AG20443 (cell line): ENCODE measurements around the gene ARR3.
"Not testable (repeated sequence)": the region's sequence is repeated elsewhere in the genome, so short reads cannot be mapped to it uniquely, and the experiment has no call there.

ENCODE experiments used
- DNase-seq: peaks from one replicate; pipeline ENCODE4 v3.0.0; 2012; ENCODE audit warnings: low spot score, mixed read lengths

Gene ARR3

GRCh38 chrX:70280573-70280972, 12.4 kb downstream of the ARR3 start:
- DNase-seq = no peak

- no peak for DNase-seq
These were observed 13.8 kb downstream of the ARR3 start, which contains the start of gene RAB41 for GRCh38 chrX:70281951-70282350. Gene RAB41 (plus strand): TSS chrX:70282172. CDS start chrX:70282218, 46 bp downstream.

DNA sequence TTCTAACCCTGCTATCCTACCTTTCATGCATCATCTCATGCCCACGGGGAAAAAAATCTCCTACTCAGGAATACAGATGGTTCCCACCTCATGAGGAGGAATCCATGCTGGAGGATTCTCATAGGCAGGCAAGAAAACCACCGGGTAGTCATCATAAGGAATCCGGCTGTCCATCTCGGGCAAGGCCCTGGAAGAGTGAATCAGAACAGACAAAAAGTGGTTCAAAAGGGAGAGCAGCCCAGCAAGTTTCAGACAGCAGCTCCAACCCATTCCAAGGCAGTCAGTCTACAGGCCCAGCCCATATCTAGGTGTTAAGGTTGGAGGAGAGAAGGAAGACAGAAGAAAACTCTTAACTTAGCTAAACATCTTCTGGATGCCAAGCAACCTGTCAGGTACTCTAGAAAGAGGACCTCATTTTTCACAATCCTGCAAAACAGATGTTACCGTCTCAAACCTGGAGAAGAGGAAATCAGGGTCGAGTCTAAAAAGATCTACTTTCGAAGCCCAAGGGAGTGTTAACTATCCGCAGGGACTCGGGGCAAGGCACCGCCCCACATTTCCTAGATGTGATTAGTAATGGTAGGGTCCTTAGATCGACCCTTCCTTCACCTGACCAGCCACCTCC, 21.1 kb downstream of the ARR3 start:
- peak; percentile 12 for DNase-seq

- DNase-seq = peak; percentile 97
These were observed 21.9 kb downstream of the ARR3 start, which contains the start of the genes KIF4A and PDZD11 for GRCh38 chrX:70289793-70290770. Gene KIF4A (plus strand): TSS chrX:70290104. CDS start chrX:70290459, 355 bp downstream. Gene PDZD11 (minus strand): TSS chrX:70289927. CDS start chrX:70289341, 586 bp downstream.

GRCh38 chrX:70292788-70293187, 24.7 kb downstream of the ARR3 start:
- DNase-seq = no peak

- no peak for DNase-seq
These were observed 25.5 kb downstream of the ARR3 start for GRCh38 chrX:70293621-70294020.

GRCh38 chrX:70301716-70302115, 33.6 kb downstream of the ARR3 start:
- DNase-seq = no peak

- no peak for DNase-seq
These were observed 45.4 kb downstream of the ARR3 start for GRCh38 chrX:70313503-70313902.

DNA sequence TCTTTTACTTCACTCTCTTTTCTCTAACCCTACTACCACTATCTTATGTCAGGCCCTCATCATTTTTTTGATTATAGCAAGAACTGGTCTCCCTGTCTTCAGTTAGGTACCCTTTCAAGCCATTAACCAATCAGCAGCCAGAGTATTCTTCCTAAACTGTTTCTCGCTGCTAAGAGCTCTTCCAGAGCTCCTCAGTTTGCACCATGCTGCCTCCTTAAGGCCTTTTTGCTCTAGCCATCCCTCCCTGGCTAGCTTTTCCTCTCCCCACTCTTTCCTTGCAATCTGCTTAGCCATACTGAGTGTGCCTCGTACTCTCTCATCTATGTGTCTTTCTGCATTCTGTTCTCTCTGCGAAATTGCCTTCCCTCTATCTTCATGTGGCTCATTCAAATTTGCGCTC, 54.6 kb downstream of the ARR3 start:
- DNase-seq = no peak

- DNase-seq = not testable (repeated sequence)
These were observed 55.5 kb downstream of the ARR3 start for GRCh38 chrX:70323628-70324027.

- no peak for DNase-seq
These were observed 56.2 kb downstream of the ARR3 start for GRCh38 chrX:70324326-70324725.

DNA sequence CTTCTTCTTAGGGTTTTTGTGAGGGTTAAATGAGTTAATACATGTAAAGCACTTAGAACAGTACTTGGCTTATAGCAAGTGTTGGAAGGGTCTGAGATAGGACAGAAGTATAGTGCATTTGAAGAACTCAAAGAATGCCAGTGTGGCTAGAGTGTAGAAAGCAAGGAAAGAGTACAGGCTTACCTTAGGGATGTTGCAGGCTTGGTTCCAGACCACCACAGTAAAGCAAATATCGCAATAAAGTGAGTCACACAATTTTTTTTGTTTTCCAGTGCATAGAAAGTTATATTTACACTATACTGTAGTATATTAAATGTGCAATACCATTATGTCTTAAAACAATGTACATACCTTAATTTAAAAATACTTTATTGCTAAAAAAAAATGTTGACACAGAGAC, 63.0 kb downstream of the ARR3 start:
- DNase-seq = no peak
